ENCODE measurements around the gene TXNL1. TPM values are rescaled to one million over a fixed set of nuclear protein-coding genes. Genes with fewer than 3 reads are reported as not detected.

Gene TXNL1
- total RNA-seq, 1 donor from 2014 or later: 51.4 TPM

- DNase-seq (ENCODE audit: low read depth): no peak
- no peak for TF ChIP-seq CTCF (conservative IDR thresholded peaks at IDR 0.05; ENCODE audit: low read depth, low read length)
- H3K4me3 ChIP-seq (ENCODE audit: low read depth, low read length): no peak overlapping the region
Measured at GRCh38 chr18:56652802-56653201, 14.4 kb upstream of the TXNL1 start.

GRCh38 chr18:56651771-56652092 is 13.3 kb upstream of the TXNL1 start:
- H3K4me3 ChIP-seq (ENCODE audit: low read depth, low read length): peak overlapping the region; percentile 98
- DNase-seq (ENCODE audit: low read depth): no peak
- no peak for TF ChIP-seq CTCF (conservative IDR thresholded peaks at IDR 0.05; ENCODE audit: low read depth, low read length)

GRCh38 chr18:56650944-56651770 is 12.8 kb upstream of the TXNL1 start, which contains the start of gene WDR7:
Gene WDR7 (plus strand): TSS chr18:56651359. CDS start chr18:56672516, 21,157 bp downstream.
- DNase-seq (ENCODE audit: low read depth): peak; percentile 88
- no peak for TF ChIP-seq CTCF (conservative IDR thresholded peaks at IDR 0.05; ENCODE audit: low read depth, low read length)
- peak within 1 kb of the TSS; percentile 98 for H3K4me3 ChIP-seq (ENCODE audit: low read depth, low read length)

- TF ChIP-seq CTCF (conservative IDR thresholded peaks at IDR 0.05; ENCODE audit: low read depth, low read length): no peak
- H3K4me3 ChIP-seq (ENCODE audit: low read depth, low read length): no peak overlapping the region
- no peak for DNase-seq (ENCODE audit: low read depth)
Measured at GRCh38 chr18:56649996-56650395, 11.6 kb upstream of the TXNL1 start.

GRCh38 chr18:56647951-56648893 is 9.8 kb upstream of the TXNL1 start:
- TF ChIP-seq CTCF (conservative IDR thresholded peaks at IDR 0.05; ENCODE audit: low read depth, low read length): no peak
- H3K4me3 ChIP-seq (ENCODE audit: low read depth, low read length): no peak overlapping the region
- DNase-seq (ENCODE audit: low read depth): no peak

GRCh38 chr18:56647071-56647470 is 8.7 kb upstream of the TXNL1 start:
- no peak for DNase-seq (ENCODE audit: low read depth)
- TF ChIP-seq CTCF (conservative IDR thresholded peaks at IDR 0.05; ENCODE audit: low read depth, low read length): no peak
- no peak overlapping the region for H3K4me3 ChIP-seq (ENCODE audit: low read depth, low read length)

All from epithelial cell of proximal tubule (primary cell).